Cardiac muscle cell (in vitro differentiated cells and primary cell): ENCODE measurements around the gene NR1H3. TPM values are rescaled to one million over a fixed set of nuclear protein-coding genes. Genes with fewer than 3 reads are reported as not detected.

ENCODE experiments used
- DNase-seq, 2 donors: peaks; one replicate each; pipeline versions ENCODE4 v3.0.0 to v3.0.0-alpha.2; 2010 to 2017; ENCODE audit warnings: low read depth in 1 of 2, low spot score in 1 of 2
- H3K27ac ChIP-seq: fragments of 200-600 bp; sonication (generic); 2 replicates; pipeline ENCODE4 v1.5.1; 2016
- H3K27me3 ChIP-seq: fragments of 200-600 bp; sonication (generic); 2 replicates; pipeline ENCODE4 v1.6.0; 2016; ENCODE audit warnings: control low read depth
- H3K36me3 ChIP-seq: fragments of 200-600 bp; sonication (generic); 2 replicates; pipeline ENCODE4 v1.5.1; 2016; ENCODE audit warnings: control low read depth
- H3K4me1 ChIP-seq: fragments of 200-600 bp; sonication (generic); 2 replicates; pipeline ENCODE4 v1.8.1; 2017; ENCODE audit warnings: low read depth, mild to moderate bottlenecking, mixed run types
- H3K4me3 ChIP-seq: fragments of 200-600 bp; sonication (generic); 2 replicates; pipeline ENCODE4 v1.5.1; 2016; ENCODE audit warnings: mild to moderate bottlenecking
- H3K9me3 ChIP-seq: fragments of 200-600 bp; sonication (generic); 2 replicates; pipeline ENCODE4 v1.5.1; 2017; ENCODE audit warnings: low read depth, mild to moderate bottlenecking, control low read depth
- CTCF ChIP-seq: IDR thresholded peaks from 2 replicates; pipeline ENCODE4 v1.5.1; 2012; ENCODE audit warnings: low read depth, mild to moderate bottlenecking, low read length
- polyA plus RNA-seq: library from polyadenylated mRNA; unstranded; fragments of >200 nt; fragmentation: Nextera tagmentation; extraction: Ambion mirVana; gene quantifications from 2 replicates; pipeline ENCODE4 v1.2.1, GENCODE V29; 2016
- total RNA-seq: library from RNA; depleted of rRNA; stranded (reverse); fragments of >200 nt; gene quantifications from 2 replicates; pipeline ENCODE4 v1.2.3, GENCODE V29; 2016

The NR1H3 gene
- total and polyA plus RNA-seq, 2 experiments from 2014 or later, result 16.2 to 31.6 TPM

- no peak for TF ChIP-seq CTCF
- Histone ChIP-seq H3K9me3 (no peaks in the 10 kb centered on the region), H3K4me1 (peaks cover 5% of the 10 kb centered on the region), H3K36me3 (peaks cover 21% of the 10 kb centered on the region), H3K4me3 (peak overlapping the region; percentile 60), H3K27ac (peak overlapping the region; percentile 99), H3K27me3 (no peaks in the 10 kb centered on the region)
- DNase-seq, result no peak
Observed at GRCh38 chr11:47249378-47249715, 8.4 kb upstream of the NR1H3 start.

- Histone ChIP-seq H3K36me3 (peaks cover 2% of the 10 kb centered on the region), H3K27me3 (no peaks in the 10 kb centered on the region), H3K9me3 (no peaks in the 10 kb centered on the region), H3K27ac (no peak overlapping the region), H3K4me1 (peaks cover 15% of the 10 kb centered on the region), H3K4me3 (no peak overlapping the region)
- no peak for TF ChIP-seq CTCF
- DNase-seq, result no peak
Observed at GRCh38 chr11:47251751-47252150, 6.0 kb upstream of the NR1H3 start.

- Histone ChIP-seq H3K36me3 (no peaks in the 10 kb centered on the region), H3K27ac (no peak overlapping the region), H3K27me3 (no peaks in the 10 kb centered on the region), H3K4me3 (no peak overlapping the region), H3K4me1 (peaks cover 30% of the 10 kb centered on the region), H3K9me3 (no peaks in the 10 kb centered on the region)
- TF ChIP-seq CTCF, result no peak
- DNase-seq, result no peak
Observed at GRCh38 chr11:47253660-47254059, 4.1 kb upstream of the NR1H3 start.

- Histone ChIP-seq H3K4me1 (peaks cover 37% of the 10 kb centered on the region), H3K36me3 (no peaks in the 10 kb centered on the region), H3K27me3 (no peaks in the 10 kb centered on the region), H3K27ac (peak overlapping the region; percentile 77), H3K9me3 (no peaks in the 10 kb centered on the region), H3K4me3 (no peak overlapping the region)
- no peak for TF ChIP-seq CTCF
- DNase-seq, result peak in 1 of 2 donors; percentile 31
Observed at GRCh38 chr11:47254386-47254785, 3.4 kb upstream of the NR1H3 start.

- TF ChIP-seq CTCF, result no peak
- peaks cover 33% of the 10 kb centered on the region for H3K4me1 ChIP-seq
- H3K27ac ChIP-seq, result no peak overlapping the region
- H3K27me3 ChIP-seq, result no peaks in the 10 kb centered on the region
- DNase-seq, result no peak
- no peaks in the 10 kb centered on the region for H3K36me3 ChIP-seq
- no peak overlapping the region for H3K4me3 ChIP-seq
- no peaks in the 10 kb centered on the region for H3K9me3 ChIP-seq
Observed at GRCh38 chr11:47256374-47256773, 1.4 kb upstream of the NR1H3 start.

- Histone ChIP-seq H3K27ac (peak overlapping the region; percentile 87), H3K27me3 (no peaks in the 10 kb centered on the region), H3K4me1 (peaks cover 33% of the 10 kb centered on the region), H3K9me3 (no peaks in the 10 kb centered on the region), H3K36me3 (no peaks in the 10 kb centered on the region), H3K4me3 (no peak overlapping the region)
- no peak for TF ChIP-seq CTCF
- no peak for DNase-seq
Observed at GRCh38 chr11:47257177-47257516, 649 bp upstream of the NR1H3 start.
